HepG2 (cell line): ENCODE results near the gene LMNTD1. TPM values are rescaled to one million over a fixed set of nuclear protein-coding genes. Genes with fewer than 3 reads are reported as not detected.
A peak's percentile ranks its signal among the peaks of the same experiment; 100 is the strongest.

Source experiments
- ATAC-seq: fragments of 200-7000 bp; cut with Tn5 transposase; 3 replicates; pipeline ENCODE4 v1.9.1; 2020; ENCODE audit warnings: mild to moderate bottlenecking, moderate library complexity
- BruUV-seq: library from RNA; stranded (reverse); fragments of 400-500 nt; replicated peaks from 2 replicates; lab custom pipeline; 2021; lab: Mats Ljungman, UMichigan
- CTCF ChIA-PET: fragments of 300-600 bp; formaldehyde crosslinking; extraction: SDS; loops from one replicate; lab custom pipeline; 2021; ENCODE audit warnings: low total read pairs, inconsistent platforms, low intra/inter-chr PET ratio; lab: Yijun Ruan, JAX
- POLR2A ChIA-PET: fragments of 350-600 bp; sonication (Branson Sonifier 250); formaldehyde crosslinking; loops from one replicate; lab custom pipeline; 2020; ENCODE audit warnings: antibody characterized with exemption, inconsistent platforms; lab: Yijun Ruan, JAX
- DNase-seq: peaks from one replicate; pipeline ENCODE4 v3.0.0-alpha.2; 2015; ENCODE audit warnings: low spot score
- FAIRE-seq: peaks from 3 replicates; lab custom pipeline; 2011; peaks lifted over from hg19 to GRCh38; lab: Jason Lieb, UNC
- H2AFZ ChIP-seq: one replicate; pipeline ENCODE4 v1.6.1; 2011; ENCODE audit warnings: low read length, inconsistent platforms
- H3K27ac ChIP-seq: fragments of 300-600 bp; 3 replicates; pipeline ENCODE4 v1.8.0; 2011; ENCODE audit warnings: mixed run types, mild to moderate bottlenecking, mixed read lengths, low read length, inconsistent platforms; ENCODE audit not compliant: insufficient read depth; ENCODE audit errors: extremely low read length
- H3K27me3 ChIP-seq, 2 experiments: fragments of 200-600 bp in 1 of 2; 2 replicates in 1 of 2; 3 replicates in 1 of 2; pipeline versions ENCODE4 v1.6.0 to v1.8.0; 2011; ENCODE audit warnings: low read length in 2 of 2, mild to moderate bottlenecking in 2 of 2, moderate library complexity in 2 of 2, inconsistent platforms in 1 of 2; ENCODE audit not compliant: insufficient read depth in 2 of 2, control insufficient read depth in 1 of 2
- H3K36me3 ChIP-seq, 2 experiments: fragments of 200-600 bp in 1 of 2; replicated peaks in 1 of 2; 2 replicates in 1 of 2; 3 replicates in 1 of 2; pipeline versions ENCODE4 v1.5.1 to v1.8.0; 2011; ENCODE audit warnings: low read length in 2 of 2, inconsistent platforms in 1 of 2; ENCODE audit not compliant: insufficient read depth in 2 of 2, control insufficient read depth in 1 of 2
- H3K4me1 ChIP-seq: 2 replicates; pipeline ENCODE4 v1.5.1; 2012; ENCODE audit warnings: low read length, inconsistent platforms; ENCODE audit not compliant: insufficient read depth
- H3K4me2 ChIP-seq: 2 replicates; pipeline ENCODE4 v1.6.0; 2011; ENCODE audit warnings: low read depth, low read length, inconsistent platforms
- H3K4me3 ChIP-seq, 3 experiments: fragments of 200-600 bp in 1 of 3; sonication (generic), shearing (Covaris generic) in 1 of 3; replicated peaks in 1 of 3; 2 replicates each; pipeline ENCODE4 v1.5.1; 2011 to 2016; ENCODE audit warnings: low read length in 3 of 3, inconsistent platforms in 2 of 3, low read depth in 2 of 3, mild to moderate bottlenecking in 2 of 3, control low read depth in 1 of 3, mixed read lengths in 1 of 3; ENCODE audit not compliant: insufficient read depth in 1 of 3
- H3K79me2 ChIP-seq: one replicate; pipeline ENCODE4 v1.6.1; 2011; ENCODE audit warnings: low read length, inconsistent platforms; ENCODE audit not compliant: insufficient read depth
- H3K9ac ChIP-seq: 2 replicates; pipeline ENCODE4 v1.6.0; 2011; ENCODE audit warnings: mild to moderate bottlenecking, low read depth, low read length, inconsistent platforms; ENCODE audit not compliant: insufficient read depth
- H3K9me3 ChIP-seq: 2 replicates; pipeline ENCODE4 v1.5.1; 2012; ENCODE audit warnings: mild to moderate bottlenecking, low read length
- H4K20me1 ChIP-seq: 2 replicates; pipeline ENCODE4 v1.6.0; 2011; ENCODE audit warnings: inconsistent platforms, mild to moderate bottlenecking, low read length, moderate library complexity; ENCODE audit not compliant: insufficient read depth
- CREB1 ChIP-seq, 2 experiments: fragments of 450-650 bp in 1 of 2; IDR thresholded peaks; 2 replicates each; pipeline ENCODE4 v1.6.1; 2016 to 2017; ENCODE audit warnings: control low read depth in 1 of 2, mild to moderate bottlenecking in 1 of 2, missing compliant biosample characterization in 1 of 2, missing genetic modification characterization in 1 of 2
- FOXO1 ChIP-seq: sonication (generic); formaldehyde crosslinking; IDR thresholded peaks from 2 replicates; pipeline ENCODE4 v1.4.0; 2020; ENCODE audit warnings: missing genetic modification reagents
- STAG1 ChIP-seq: sonication (generic); formaldehyde crosslinking; IDR thresholded peaks from 2 replicates; pipeline ENCODE4 v1.4.0; 2020; ENCODE audit warnings: missing genetic modification reagents
- ZNF607 ChIP-seq: sonication (generic); formaldehyde crosslinking; IDR thresholded peaks from 2 replicates; pipeline ENCODE4 v1.5.1; 2020; ENCODE audit warnings: missing genetic modification reagents, mild to moderate bottlenecking, borderline replicate concordance
- WGBS: methylation state at CpG from one replicate; pipeline ENCODE4 v1.1.6; 2017; ENCODE audit warnings: low lambda C conversion rate; 5-methylcytosine and 5-hydroxymethylcytosine counted together
- in situ Hi-C: cut with HindIII; loops from 2 replicates; pipeline ENCODE4 v1.10.0; 2017; ENCODE audit warnings: low pct_unique_long_range_greater_than_20kb; ENCODE audit not compliant: extremely low pct_ligation_motif_present
- intact Hi-C: fragments of 100-400 bp; cut with micrococcal nuclease; formaldehyde crosslinking; loops from one replicate; pipeline ENCODE4 v1.10.0; 2022; ENCODE audit not compliant: unreplicated experiment
- polyA plus RNA-seq, 8 experiments: library from polyadenylated mRNA; depleted of rRNA in 3 of 8; stranded (reverse) in 7 of 8; unstranded in 1 of 8; fragments of >200 nt; fragmentation: Illumina TruSeq in 4 of 8; extraction: Trizol in 4 of 8; gene quantifications; 2 replicates each; pipeline versions ENCODE4 v1.2.1 to v1.2.3, GENCODE V29; 2011 to 2016; ENCODE audit warnings: low read depth in 4 of 8, missing spikeins in 1 of 8, mixed read lengths in 1 of 8; ENCODE audit not compliant: insufficient read depth in 1 of 8
- total RNA-seq, 5 experiments: library from RNA; depleted of rRNA; stranded (reverse); fragments of >200 nt; fragmentation: Illumina TruSeq; extraction: Trizol; gene quantifications; 2 replicates each; pipeline ENCODE4 v1.2.3, GENCODE V29; 2016; ENCODE audit warnings: low read depth in 1 of 5

LMNTD1 gene
- total and polyA plus RNA-seq, 2 of the 13 experiments (the other 11 are each of a cell fraction or from before 2014, with no cell fraction given): not detected

DNA sequence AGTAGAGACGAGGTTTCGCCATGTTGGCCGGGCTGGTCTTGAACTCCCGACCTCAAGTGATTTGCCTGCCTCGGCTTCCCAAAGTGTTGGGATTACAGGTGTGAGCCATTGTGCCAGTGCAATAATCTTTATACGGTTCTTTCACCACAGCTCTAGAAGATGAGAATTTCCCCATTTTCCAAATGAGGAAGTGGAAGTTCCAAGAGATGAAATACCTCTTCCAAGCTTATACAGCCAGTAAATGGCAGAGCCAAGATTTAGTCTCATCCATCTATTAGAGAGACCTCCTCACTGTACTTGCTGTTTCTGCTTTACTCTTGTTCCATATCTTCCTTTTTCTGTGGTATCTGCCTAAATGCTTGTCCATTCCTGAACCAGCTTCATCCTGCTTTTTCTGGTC, 3.1 kb upstream of the LMNTD1 start (continued):
- no peak for TF ChIP-seq STAG1 (CRISPR knock-in tag)

DNA sequence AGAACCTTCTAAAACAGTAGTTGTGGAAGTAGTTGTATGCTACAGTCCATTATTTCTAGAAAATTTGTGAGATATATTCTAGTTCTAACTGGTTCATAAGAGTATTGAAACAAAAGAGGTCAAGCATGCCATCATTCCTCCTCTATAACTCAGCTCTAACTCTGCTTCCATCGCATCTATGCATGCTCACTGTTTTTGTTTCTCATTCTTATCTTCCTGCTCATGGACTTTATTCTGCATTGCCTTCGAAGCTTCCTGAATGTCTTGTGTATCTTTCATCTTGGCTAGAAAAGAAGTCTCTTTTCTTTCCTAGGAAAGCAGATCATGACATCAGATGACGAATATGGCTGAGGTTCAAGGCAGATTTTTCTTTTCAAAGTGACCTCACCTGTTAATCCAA, 402 bp downstream of the LMNTD1 start:
- no peak for ATAC-seq
- H3K27me3 ChIP-seq: no peaks in the 10 kb centered on the region; a peak in 1 of 5 replicates
- H3K4me3 ChIP-seq: no peak overlapping the region
- no TSS peak for BruUV-seq
- no peak for TF ChIP-seq ZNF607 (CRISPR knock-in tag)
- 0 out of 2 replicates have a peak, but pooled peaks have one; percentile 12 for TF ChIP-seq CREB1 (IDR thresholded peaks at IDR 0.05)
- TF ChIP-seq CREB1 (CRISPR knock-in tag; IDR thresholded peaks at IDR 0.05): no peak
- H3K4me1 ChIP-seq: no peaks in the 10 kb centered on the region
- H2AFZ ChIP-seq: no peak overlapping the region
- no peak for DNase-seq
- no peaks in the 10 kb centered on the region for H3K36me3 ChIP-seq
- in situ Hi-C loops: no loop called here
- H3K9ac ChIP-seq: no peak overlapping the region
- H3K79me2 ChIP-seq: no peaks in the 10 kb centered on the region
- H3K27ac ChIP-seq: no peak overlapping the region
- WGBS: 3% methylated on average over 3 of the region's 3 CpGs
- no peaks in the 10 kb centered on the region for H3K9me3 ChIP-seq
- ChIA-PET CTCF (no interaction called here), POLR2A (no interaction called here)
- intact Hi-C loops: no loop called here
- H3K4me2 ChIP-seq: no peak overlapping the region
- H4K20me1 ChIP-seq: no peaks in the 10 kb centered on the region
- FAIRE-seq: no peak

DNA sequence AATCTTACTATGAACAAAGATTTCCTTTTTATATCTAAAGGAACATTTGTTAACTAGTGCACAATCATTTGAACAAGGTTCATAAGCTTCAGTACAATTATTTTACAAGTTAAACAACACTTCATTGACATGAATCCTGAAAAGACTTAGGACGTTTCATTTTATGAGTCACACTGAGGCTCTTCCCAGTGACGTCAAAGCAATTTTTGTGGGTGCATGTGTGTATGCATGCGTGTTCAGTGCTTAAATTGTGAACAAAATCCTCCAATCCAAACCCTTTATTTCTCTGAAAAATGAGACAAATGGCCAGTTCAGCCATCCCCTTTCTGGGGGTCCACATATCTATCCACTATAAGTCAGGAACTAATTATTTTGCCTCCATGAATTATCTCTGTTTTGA, 2.9 kb downstream of the LMNTD1 start:
- CTCF ChIA-PET: no interaction called here
- Histone ChIP-seq H3K27ac (no peak overlapping the region), H3K79me2 (no peaks in the 10 kb centered on the region), H4K20me1 (no peaks in the 10 kb centered on the region), H3K4me3 (no peak overlapping the region), H3K4me2 (no peak overlapping the region), H3K4me1 (no peaks in the 10 kb centered on the region), H3K9me3 (no peaks in the 10 kb centered on the region), H3K36me3 (no peaks in the 10 kb centered on the region), H2AFZ (no peak overlapping the region), H3K9ac (no peak overlapping the region), H3K27me3 (no peaks in the 10 kb centered on the region; a peak in 1 of 5 replicates)
- POLR2A ChIA-PET: no interaction called here
- 19% methylated on average over 3 of the region's 3 CpGs for WGBS
- TF ChIP-seq CREB1 (IDR thresholded peaks at IDR 0.05): peak; percentile 66
- no peak for TF ChIP-seq CREB1 (CRISPR knock-in tag; IDR thresholded peaks at IDR 0.05)
- no peak for TF ChIP-seq FOXO1 (CRISPR knock-in tag)
- intact Hi-C loops (no loop called here), in situ Hi-C loops (no loop called here)
- DNase-seq (no peak), ATAC-seq (no peak), FAIRE-seq (no peak)
- no TSS peak for BruUV-seq
